ENCODE results near the gene NAV2. TPM values are rescaled to one million over a fixed set of nuclear protein-coding genes. Genes with fewer than 3 reads are reported as not detected.
A peak's percentile ranks its signal among the peaks of the same experiment; 100 is the strongest.

NAV2 gene
- total RNA-seq, 1 experiment from 2014 or later: 2.1 TPM

DNA sequence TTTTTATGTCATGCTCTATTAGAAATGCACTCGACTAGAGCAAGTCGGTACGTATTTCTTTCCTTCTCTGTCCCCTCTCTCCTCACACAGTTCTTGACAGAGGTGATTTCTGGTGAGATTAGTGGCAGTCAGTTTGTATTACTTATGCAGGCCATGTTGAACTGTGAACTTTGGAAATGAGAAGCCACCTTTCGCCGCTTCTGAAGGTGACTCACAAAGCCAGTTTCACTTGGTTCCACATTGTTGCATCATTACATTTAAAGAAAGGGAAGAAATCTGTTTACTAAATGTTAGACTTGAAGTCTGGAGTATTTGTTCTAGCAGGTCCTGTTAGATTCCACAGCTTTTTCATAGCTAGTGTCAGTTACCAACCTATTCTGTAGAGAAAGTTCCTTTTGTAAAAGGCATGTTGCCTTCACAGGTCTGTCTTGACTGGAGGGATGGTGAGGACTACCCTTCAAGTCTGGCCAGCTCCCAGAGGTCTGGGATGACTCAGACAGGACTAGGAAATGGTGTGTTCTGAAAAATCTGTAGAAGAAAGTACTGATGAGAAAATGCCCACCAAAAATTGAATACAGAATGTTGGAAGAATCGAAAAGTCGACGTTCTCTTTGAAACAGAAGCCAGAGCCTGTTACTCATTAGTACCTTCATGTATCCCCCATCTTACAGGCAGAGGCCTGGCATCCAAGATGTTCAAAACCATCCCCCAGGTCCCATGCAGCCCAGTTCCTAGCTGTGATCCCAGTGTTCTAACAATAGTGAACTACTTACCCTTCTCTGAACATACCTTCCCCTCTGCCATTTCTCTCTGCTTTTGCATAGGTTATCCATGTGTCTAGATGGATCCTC, 266.3 kb downstream of the NAV2 start (continued):
- TF ChIP-seq, protein P1, sequence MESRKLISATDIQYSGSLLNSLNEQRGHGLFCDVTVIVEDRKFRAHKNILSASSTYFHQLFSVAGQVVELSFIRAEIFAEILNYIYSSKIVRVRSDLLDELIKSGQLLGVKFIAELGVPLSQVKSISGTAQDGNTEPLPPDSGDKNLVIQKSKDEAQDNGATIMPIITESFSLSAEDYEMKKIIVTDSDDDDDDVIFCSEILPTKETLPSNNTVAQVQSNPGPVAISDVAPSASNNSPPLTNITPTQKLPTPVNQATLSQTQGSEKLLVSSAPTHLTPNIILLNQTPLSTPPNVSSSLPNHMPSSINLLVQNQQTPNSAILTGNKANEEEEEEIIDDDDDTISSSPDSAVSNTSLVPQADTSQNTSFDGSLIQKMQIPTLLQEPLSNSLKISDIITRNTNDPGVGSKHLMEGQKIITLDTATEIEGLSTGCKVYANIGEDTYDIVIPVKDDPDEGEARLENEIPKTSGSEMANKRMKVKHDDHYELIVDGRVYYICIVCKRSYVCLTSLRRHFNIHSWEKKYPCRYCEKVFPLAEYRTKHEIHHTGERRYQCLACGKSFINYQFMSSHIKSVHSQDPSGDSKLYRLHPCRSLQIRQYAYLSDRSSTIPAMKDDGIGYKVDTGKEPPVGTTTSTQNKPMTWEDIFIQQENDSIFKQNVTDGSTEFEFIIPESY (IDR thresholded peaks at IDR 0.05; ENCODE audit: extremely low read depth, insufficient replicate concordance, low read length): no peak

DNA sequence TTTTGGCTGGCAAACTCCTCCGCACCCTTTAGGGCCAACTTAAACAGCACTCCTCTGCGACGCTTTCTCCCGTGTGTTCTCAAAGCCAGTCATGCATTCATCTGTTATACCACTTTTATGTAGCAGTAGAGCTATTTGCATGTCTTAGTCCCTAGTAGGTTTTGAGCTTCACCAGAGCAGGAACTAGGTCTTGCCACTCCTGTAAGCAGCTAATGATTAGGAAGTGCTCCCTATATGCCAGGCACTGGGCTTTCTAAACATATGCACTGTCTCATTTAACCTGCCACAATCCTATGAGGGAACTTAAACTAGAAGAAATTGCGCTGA, 266.8 kb downstream of the NAV2 start:
- DNase-seq (ENCODE audit: low read depth, low spot score): no peak
- H3K27me3 ChIP-seq (ENCODE audit: insufficient read depth, low read length): no peaks in the 10 kb centered on the region
- H3K4me2 ChIP-seq (ENCODE audit: low read length): peak overlapping the region; percentile 58; the same call in 1 of the 2 replicates
- no TSS peak for BruUV-seq (replicated peaks)
- H3K9me3 ChIP-seq (ENCODE audit: control insufficient read depth in 1 of 2, insufficient read depth in 1 of 2, low read depth in 1 of 2, low read length in 2 of 2): no peaks in the 10 kb centered on the region
- no peaks in the 10 kb centered on the region for H4K20me1 ChIP-seq (ENCODE audit: insufficient read depth)
- H3K27ac ChIP-seq (ENCODE audit: low read depth, low read length): no peak overlapping the region
- no peaks in the 10 kb centered on the region for H3K9me2 ChIP-seq (ENCODE audit: insufficient read depth)
- H3K79me2 ChIP-seq (ENCODE audit: insufficient read depth, low read length): no peaks in the 10 kb centered on the region
- peaks cover 5 to 16% of the 10 kb centered on the region in 2 experiments; a peak in 3 of 4 replicates for H3K4me1 ChIP-seq (ENCODE audit: control insufficient read depth in 1 of 2, insufficient read depth in 2 of 2, low read length in 2 of 2)
- no peak overlapping the region for H3K4me3 ChIP-seq (replicated peaks in 1 of 2; ENCODE audit: low read depth in 1 of 2, low read length in 2 of 2)
- intact Hi-C loops (cut with micrococcal nuclease): no loop called here
- no peak overlapping the region for H3K9ac ChIP-seq (ENCODE audit: low read length)
- ATAC-seq: no peak
- TF ChIP-seq EGR1 (IDR thresholded peaks at IDR 0.05; ENCODE audit: low read depth) (no peak), ELF1 (IDR thresholded peaks at IDR 0.05; ENCODE audit: borderline replicate concordance, low read depth) (no peak), POLR2AphosphoS5 (IDR thresholded peaks at IDR 0.05; ENCODE audit: low read depth, low read length) (no peak), SIN3A (IDR thresholded peaks at IDR 0.05; ENCODE audit: low read depth) (no peak), YY1 (IDR thresholded peaks at IDR 0.05; ENCODE audit: extremely low read depth, insufficient replicate concordance, low read depth, low read length) (no peak), CBX3 (IDR thresholded peaks at IDR 0.05; ENCODE audit: low read depth) (no peak), SRF (IDR thresholded peaks at IDR 0.05; ENCODE audit: low read depth) (no peak), ZNF274 (IDR thresholded peaks at IDR 0.05; ENCODE audit: low read depth, low read length) (no peak)
- TF ChIP-seq, protein P2, sequence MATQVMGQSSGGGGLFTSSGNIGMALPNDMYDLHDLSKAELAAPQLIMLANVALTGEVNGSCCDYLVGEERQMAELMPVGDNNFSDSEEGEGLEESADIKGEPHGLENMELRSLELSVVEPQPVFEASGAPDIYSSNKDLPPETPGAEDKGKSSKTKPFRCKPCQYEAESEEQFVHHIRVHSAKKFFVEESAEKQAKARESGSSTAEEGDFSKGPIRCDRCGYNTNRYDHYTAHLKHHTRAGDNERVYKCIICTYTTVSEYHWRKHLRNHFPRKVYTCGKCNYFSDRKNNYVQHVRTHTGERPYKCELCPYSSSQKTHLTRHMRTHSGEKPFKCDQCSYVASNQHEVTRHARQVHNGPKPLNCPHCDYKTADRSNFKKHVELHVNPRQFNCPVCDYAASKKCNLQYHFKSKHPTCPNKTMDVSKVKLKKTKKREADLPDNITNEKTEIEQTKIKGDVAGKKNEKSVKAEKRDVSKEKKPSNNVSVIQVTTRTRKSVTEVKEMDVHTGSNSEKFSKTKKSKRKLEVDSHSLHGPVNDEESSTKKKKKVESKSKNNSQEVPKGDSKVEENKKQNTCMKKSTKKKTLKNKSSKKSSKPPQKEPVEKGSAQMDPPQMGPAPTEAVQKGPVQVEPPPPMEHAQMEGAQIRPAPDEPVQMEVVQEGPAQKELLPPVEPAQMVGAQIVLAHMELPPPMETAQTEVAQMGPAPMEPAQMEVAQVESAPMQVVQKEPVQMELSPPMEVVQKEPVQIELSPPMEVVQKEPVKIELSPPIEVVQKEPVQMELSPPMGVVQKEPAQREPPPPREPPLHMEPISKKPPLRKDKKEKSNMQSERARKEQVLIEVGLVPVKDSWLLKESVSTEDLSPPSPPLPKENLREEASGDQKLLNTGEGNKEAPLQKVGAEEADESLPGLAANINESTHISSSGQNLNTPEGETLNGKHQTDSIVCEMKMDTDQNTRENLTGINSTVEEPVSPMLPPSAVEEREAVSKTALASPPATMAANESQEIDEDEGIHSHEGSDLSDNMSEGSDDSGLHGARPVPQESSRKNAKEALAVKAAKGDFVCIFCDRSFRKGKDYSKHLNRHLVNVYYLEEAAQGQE (IDR thresholded peaks at IDR 0.05; ENCODE audit: low read depth): no peak
- TF ChIP-seq, protein P3, sequence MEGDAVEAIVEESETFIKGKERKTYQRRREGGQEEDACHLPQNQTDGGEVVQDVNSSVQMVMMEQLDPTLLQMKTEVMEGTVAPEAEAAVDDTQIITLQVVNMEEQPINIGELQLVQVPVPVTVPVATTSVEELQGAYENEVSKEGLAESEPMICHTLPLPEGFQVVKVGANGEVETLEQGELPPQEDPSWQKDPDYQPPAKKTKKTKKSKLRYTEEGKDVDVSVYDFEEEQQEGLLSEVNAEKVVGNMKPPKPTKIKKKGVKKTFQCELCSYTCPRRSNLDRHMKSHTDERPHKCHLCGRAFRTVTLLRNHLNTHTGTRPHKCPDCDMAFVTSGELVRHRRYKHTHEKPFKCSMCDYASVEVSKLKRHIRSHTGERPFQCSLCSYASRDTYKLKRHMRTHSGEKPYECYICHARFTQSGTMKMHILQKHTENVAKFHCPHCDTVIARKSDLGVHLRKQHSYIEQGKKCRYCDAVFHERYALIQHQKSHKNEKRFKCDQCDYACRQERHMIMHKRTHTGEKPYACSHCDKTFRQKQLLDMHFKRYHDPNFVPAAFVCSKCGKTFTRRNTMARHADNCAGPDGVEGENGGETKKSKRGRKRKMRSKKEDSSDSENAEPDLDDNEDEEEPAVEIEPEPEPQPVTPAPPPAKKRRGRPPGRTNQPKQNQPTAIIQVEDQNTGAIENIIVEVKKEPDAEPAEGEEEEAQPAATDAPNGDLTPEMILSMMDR (IDR thresholded peaks at IDR 0.05 in 2 of 3, conservative IDR thresholded peaks at IDR 0.05 in 1 of 3; ENCODE audit: borderline replicate concordance in 1 of 3, insufficient read depth in 1 of 3, low read depth in 2 of 3, low read length in 2 of 3): no peak
- TF ChIP-seq, protein P1 (IDR thresholded peaks at IDR 0.05; ENCODE audit: extremely low read depth, insufficient replicate concordance, low read length): no peak
- H2AFZ ChIP-seq (ENCODE audit: low read depth, low read length, poor library complexity, severe bottlenecking): no peak overlapping the region
- CTCF ChIA-PET: no interaction called here
- RAD21 ChIA-PET (ENCODE audit: low non-redundant PET in 1 of 2, low total read pairs in 2 of 2, uncharacterized antibody in 2 of 2, unreplicated experiment in 2 of 2): no interaction called here
- H3K36me3 ChIP-seq (ENCODE audit: control insufficient read depth in 1 of 2, insufficient read depth in 2 of 2, low read length in 2 of 2): no peaks in the 10 kb centered on the region
- POLR2A ChIA-PET: no interaction called here

Data from HCT116 (cell line).